NB4 (cell line): ENCODE results near the gene CLDN6.

Source experiments
- MYC ChIP-seq: IDR thresholded peaks from 2 replicates; pipeline ENCODE4 v1.6.1; 2011; ENCODE audit warnings: low read depth, low read length
- POLR2A ChIP-seq: IDR thresholded peaks from 2 replicates; pipeline ENCODE4 v1.6.1; 2011; ENCODE audit warnings: mild to moderate bottlenecking; ENCODE audit not compliant: insufficient read length; ENCODE audit errors: extremely low read depth
- TF ChIP-seq, protein P1 (sequence below): IDR thresholded peaks from one replicate; pipeline ENCODE4 v1.5.1; 2012; ENCODE audit warnings: low read depth, low read length

DNA sequence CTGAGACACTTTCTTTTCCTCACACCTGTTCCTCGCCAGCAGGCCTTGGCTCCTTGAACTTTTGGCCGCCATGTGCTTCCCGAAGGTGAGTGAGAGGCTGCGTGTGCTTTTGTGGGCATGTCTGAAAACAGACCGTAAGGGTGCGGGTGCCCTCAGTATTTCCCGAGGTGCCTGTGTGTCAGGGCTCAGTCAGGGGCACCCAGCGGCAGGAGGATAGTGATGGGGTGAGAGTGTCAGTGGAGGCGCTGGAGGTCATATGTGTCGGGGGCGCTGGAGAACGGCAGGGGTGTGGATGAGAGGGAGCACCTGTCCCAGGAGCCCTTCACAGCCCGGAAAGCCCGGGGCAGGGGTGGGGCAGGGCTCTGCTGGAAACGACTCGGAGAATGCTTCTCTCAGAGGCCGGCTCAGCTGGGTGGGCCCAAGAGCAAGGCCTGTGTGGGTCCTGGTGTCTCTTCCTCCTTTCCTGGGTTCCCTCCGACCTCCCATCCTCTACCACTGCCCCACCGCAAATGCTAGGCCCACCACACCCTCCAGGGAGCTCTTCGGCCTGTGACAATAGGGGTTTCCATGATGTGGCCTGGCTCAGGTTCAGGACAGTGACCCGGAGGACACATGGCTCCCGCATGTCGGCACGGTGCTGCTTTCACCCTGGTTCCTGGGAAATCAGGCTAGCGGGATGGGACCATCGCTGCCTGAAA lies 47.9 kb upstream of the CLDN6 start:
- TF ChIP-seq, protein P1, sequence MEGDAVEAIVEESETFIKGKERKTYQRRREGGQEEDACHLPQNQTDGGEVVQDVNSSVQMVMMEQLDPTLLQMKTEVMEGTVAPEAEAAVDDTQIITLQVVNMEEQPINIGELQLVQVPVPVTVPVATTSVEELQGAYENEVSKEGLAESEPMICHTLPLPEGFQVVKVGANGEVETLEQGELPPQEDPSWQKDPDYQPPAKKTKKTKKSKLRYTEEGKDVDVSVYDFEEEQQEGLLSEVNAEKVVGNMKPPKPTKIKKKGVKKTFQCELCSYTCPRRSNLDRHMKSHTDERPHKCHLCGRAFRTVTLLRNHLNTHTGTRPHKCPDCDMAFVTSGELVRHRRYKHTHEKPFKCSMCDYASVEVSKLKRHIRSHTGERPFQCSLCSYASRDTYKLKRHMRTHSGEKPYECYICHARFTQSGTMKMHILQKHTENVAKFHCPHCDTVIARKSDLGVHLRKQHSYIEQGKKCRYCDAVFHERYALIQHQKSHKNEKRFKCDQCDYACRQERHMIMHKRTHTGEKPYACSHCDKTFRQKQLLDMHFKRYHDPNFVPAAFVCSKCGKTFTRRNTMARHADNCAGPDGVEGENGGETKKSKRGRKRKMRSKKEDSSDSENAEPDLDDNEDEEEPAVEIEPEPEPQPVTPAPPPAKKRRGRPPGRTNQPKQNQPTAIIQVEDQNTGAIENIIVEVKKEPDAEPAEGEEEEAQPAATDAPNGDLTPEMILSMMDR, result no peak
- TF ChIP-seq POLR2A, result no peak
- no peak for TF ChIP-seq MYC
